ENCODE data around the gene NCAM1.

DNA sequence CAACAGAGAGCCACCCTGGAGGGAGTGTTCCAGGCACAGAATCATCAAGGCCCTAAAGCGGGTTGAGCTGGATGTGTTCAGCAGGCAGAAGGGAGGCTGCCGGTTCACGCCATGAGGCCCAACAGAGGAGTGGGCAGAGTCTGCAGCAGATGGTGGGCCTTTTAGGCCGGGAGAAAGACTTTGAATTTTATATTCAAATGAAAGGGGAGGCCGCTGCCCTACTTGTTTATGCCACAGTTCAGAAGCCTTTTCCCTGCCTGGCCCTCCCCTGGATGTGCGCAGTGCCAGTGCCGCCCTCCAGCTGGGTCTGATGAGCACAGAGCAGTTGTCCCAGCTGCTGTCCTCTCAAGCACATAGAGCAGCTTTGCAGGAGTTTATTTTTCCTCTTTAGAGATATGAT, 306.3 kb downstream of the NCAM1 start:
- TF ChIP-seq, protein P1, sequence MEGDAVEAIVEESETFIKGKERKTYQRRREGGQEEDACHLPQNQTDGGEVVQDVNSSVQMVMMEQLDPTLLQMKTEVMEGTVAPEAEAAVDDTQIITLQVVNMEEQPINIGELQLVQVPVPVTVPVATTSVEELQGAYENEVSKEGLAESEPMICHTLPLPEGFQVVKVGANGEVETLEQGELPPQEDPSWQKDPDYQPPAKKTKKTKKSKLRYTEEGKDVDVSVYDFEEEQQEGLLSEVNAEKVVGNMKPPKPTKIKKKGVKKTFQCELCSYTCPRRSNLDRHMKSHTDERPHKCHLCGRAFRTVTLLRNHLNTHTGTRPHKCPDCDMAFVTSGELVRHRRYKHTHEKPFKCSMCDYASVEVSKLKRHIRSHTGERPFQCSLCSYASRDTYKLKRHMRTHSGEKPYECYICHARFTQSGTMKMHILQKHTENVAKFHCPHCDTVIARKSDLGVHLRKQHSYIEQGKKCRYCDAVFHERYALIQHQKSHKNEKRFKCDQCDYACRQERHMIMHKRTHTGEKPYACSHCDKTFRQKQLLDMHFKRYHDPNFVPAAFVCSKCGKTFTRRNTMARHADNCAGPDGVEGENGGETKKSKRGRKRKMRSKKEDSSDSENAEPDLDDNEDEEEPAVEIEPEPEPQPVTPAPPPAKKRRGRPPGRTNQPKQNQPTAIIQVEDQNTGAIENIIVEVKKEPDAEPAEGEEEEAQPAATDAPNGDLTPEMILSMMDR (IDR thresholded peaks at IDR 0.05; ENCODE audit: low read depth, low read length) = no peak
- TF ChIP-seq EZH2phosphoT487 (IDR thresholded peaks at IDR 0.05; ENCODE audit: low read depth) = no peak
